Measurements from ENCODE around the gene UBE2Q2. TPM values are rescaled to one million over a fixed set of nuclear protein-coding genes. Genes with fewer than 3 reads are reported as not detected.

Gene UBE2Q2
- total and polyA plus RNA-seq, 2 experiments from 2014 or later: 44.1 to 63.6 TPM

- no peak for DNase-seq
- Histone ChIP-seq H3K4me3 (no peak overlapping the region), H3K9ac (peak overlapping the region; percentile 59; the same call in 1 of the 2 replicates), H3K4me1 (ENCODE audit: insufficient read depth) (peaks cover 16% of the 10 kb centered on the region), H3K27me3 (replicated peaks; ENCODE audit: insufficient read depth) (no peaks in the 10 kb centered on the region), H3K79me2 (ENCODE audit: insufficient read depth) (no peaks in the 10 kb centered on the region), H3K9me3 (ENCODE audit: low read depth) (no peaks in the 10 kb centered on the region), H3K4me2 (ENCODE audit: unreplicated experiment) (peak overlapping the region; percentile 69), H2AFZ (peak overlapping the region; percentile 89), H3F3A (ENCODE audit: insufficient read depth) (peaks cover 30% of the 10 kb centered on the region), H4K20me1 (ENCODE audit: insufficient read depth) (no peaks in the 10 kb centered on the region), H3K9me2 (ENCODE audit: insufficient read depth) (no peaks in the 10 kb centered on the region), H3K27ac (peak overlapping the region; percentile 85), H3K36me3 (ENCODE audit: low read depth) (no peaks in the 10 kb centered on the region)
- no peak for TF ChIP-seq EZH2phosphoT487 (IDR thresholded peaks at IDR 0.05; ENCODE audit: insufficient read depth, low read depth)
- TF ChIP-seq EZH2 (IDR thresholded peaks at IDR 0.05; ENCODE audit: insufficient read depth, poor library complexity, severe bottlenecking): no peak
- 66 to 68% methylated on average over 2 of the region's 2 CpGs for WGBS, 2 experiments (ENCODE audit: low coverage in 1 of 2, low lambda C conversion rate in 2 of 2, missing lambda C conversion rate in 2 of 2)
- in situ Hi-C loops (cut with MboI): no loop called here
Measured at GRCh38 chr15:75835990-75836958, 7.0 kb upstream of the UBE2Q2 start.

GRCh38 chr15:75836959-75837334 is 6.3 kb upstream of the UBE2Q2 start:
- H3K9ac ChIP-seq: peak overlapping the region; percentile 59
- no peaks in the 10 kb centered on the region for H3K27me3 ChIP-seq (replicated peaks; ENCODE audit: insufficient read depth)
- H3K9me2 ChIP-seq (ENCODE audit: insufficient read depth): no peaks in the 10 kb centered on the region
- no peak for TF ChIP-seq EZH2phosphoT487 (IDR thresholded peaks at IDR 0.05; ENCODE audit: insufficient read depth, low read depth)
- DNase-seq: peak; percentile 91
- H3F3A ChIP-seq (ENCODE audit: insufficient read depth): peaks cover 37% of the 10 kb centered on the region
- in situ Hi-C loops (cut with MboI): no loop called here
- peak overlapping the region; percentile 69 for H3K4me2 ChIP-seq (ENCODE audit: unreplicated experiment)
- 97 to 100% methylated on average over 2 of the region's 2 CpGs for WGBS, 2 experiments (ENCODE audit: low coverage in 1 of 2, low lambda C conversion rate in 2 of 2, missing lambda C conversion rate in 2 of 2)
- H3K4me1 ChIP-seq (ENCODE audit: insufficient read depth): peaks cover 16% of the 10 kb centered on the region
- peak overlapping the region; percentile 89 for H2AFZ ChIP-seq
- peak overlapping the region; percentile 85 for H3K27ac ChIP-seq
- H3K4me3 ChIP-seq: no peak overlapping the region
- H3K79me2 ChIP-seq (ENCODE audit: insufficient read depth): no peaks in the 10 kb centered on the region
- H3K36me3 ChIP-seq (ENCODE audit: low read depth): no peaks in the 10 kb centered on the region
- no peaks in the 10 kb centered on the region for H4K20me1 ChIP-seq (ENCODE audit: insufficient read depth)
- no peaks in the 10 kb centered on the region for H3K9me3 ChIP-seq (ENCODE audit: low read depth)

GRCh38 chr15:75840659-75841058 is 2.6 kb upstream of the UBE2Q2 start:
- no peaks in the 10 kb centered on the region for H3K36me3 ChIP-seq (ENCODE audit: low read depth)
- no peak overlapping the region for H3K4me3 ChIP-seq
- in situ Hi-C loops (cut with MboI): no loop called here
- no peaks in the 10 kb centered on the region for H4K20me1 ChIP-seq (ENCODE audit: insufficient read depth)
- peak; percentile 67 for DNase-seq
- TF ChIP-seq EZH2 (IDR thresholded peaks at IDR 0.05; ENCODE audit: insufficient read depth, poor library complexity, severe bottlenecking) (no peak), EZH2phosphoT487 (IDR thresholded peaks at IDR 0.05; ENCODE audit: insufficient read depth, low read depth) (no peak)
- H3K9me3 ChIP-seq (ENCODE audit: low read depth): no peaks in the 10 kb centered on the region
- H2AFZ ChIP-seq: no peak overlapping the region
- H3K27ac ChIP-seq: no peak overlapping the region
- H3K9ac ChIP-seq: no peak overlapping the region
- H3K4me1 ChIP-seq (ENCODE audit: insufficient read depth): peaks cover 26% of the 10 kb centered on the region
- no peaks in the 10 kb centered on the region for H3K9me2 ChIP-seq (ENCODE audit: insufficient read depth)
- H3K79me2 ChIP-seq (ENCODE audit: insufficient read depth): peaks cover 15% of the 10 kb centered on the region
- H3K27me3 ChIP-seq (replicated peaks; ENCODE audit: insufficient read depth): no peaks in the 10 kb centered on the region
- H3F3A ChIP-seq (ENCODE audit: insufficient read depth): peaks cover 57% of the 10 kb centered on the region
- no peak overlapping the region for H3K4me2 ChIP-seq (ENCODE audit: unreplicated experiment)

- in situ Hi-C loops (cut with MboI): no loop called here
- no peaks in the 10 kb centered on the region for H4K20me1 ChIP-seq (ENCODE audit: insufficient read depth)
- no peaks in the 10 kb centered on the region for H3K9me2 ChIP-seq (ENCODE audit: insufficient read depth)
- H3K27ac ChIP-seq: no peak overlapping the region
- DNase-seq: no peak
- no peak overlapping the region for H3K9ac ChIP-seq
- TF ChIP-seq EZH2phosphoT487 (IDR thresholded peaks at IDR 0.05; ENCODE audit: insufficient read depth, low read depth): no peak
- no peak for TF ChIP-seq EZH2 (IDR thresholded peaks at IDR 0.05; ENCODE audit: insufficient read depth, poor library complexity, severe bottlenecking)
- H2AFZ ChIP-seq: no peak overlapping the region
- H3K4me3 ChIP-seq: no peak overlapping the region
- peaks cover 52% of the 10 kb centered on the region for H3F3A ChIP-seq (ENCODE audit: insufficient read depth)
- peaks cover 20% of the 10 kb centered on the region for H3K4me1 ChIP-seq (ENCODE audit: insufficient read depth)
- H3K4me2 ChIP-seq (ENCODE audit: unreplicated experiment): no peak overlapping the region
- peaks cover 25% of the 10 kb centered on the region for H3K79me2 ChIP-seq (ENCODE audit: insufficient read depth)
- H3K36me3 ChIP-seq (ENCODE audit: low read depth): no peaks in the 10 kb centered on the region
- H3K27me3 ChIP-seq (replicated peaks; ENCODE audit: insufficient read depth): no peaks in the 10 kb centered on the region
- no peaks in the 10 kb centered on the region for H3K9me3 ChIP-seq (ENCODE audit: low read depth)
Measured at GRCh38 chr15:75841626-75842025, 1.6 kb upstream of the UBE2Q2 start.
